GM11168 (cell line): ENCODE measurements around the gene ZNG1E.
"Not testable (repeated sequence)": the region's sequence is repeated elsewhere in the genome, so short reads cannot be mapped to it uniquely, and the experiment has no call there.

Experiments used
- in situ Hi-C: fragments of 300-500 bp; cut with MboI; formaldehyde crosslinking; loops from one replicate; pipeline ENCODE4 v1.12.0; 2022; ENCODE audit warnings: low sequenced_read_pairs; ENCODE audit not compliant: unreplicated experiment

The ZNG1E gene

GRCh38 chr9:65675589-65676021, at the start of gene ZNG1E:
Gene ZNG1E, plus strand, starts transcription at chr9:65675928. Its CDS starts 49 bp downstream, at chr9:65675977.
- in situ Hi-C loops = not testable (repeated sequence)

GRCh38 chr9:65673579-65673978, 2.1 kb upstream of the ZNG1E start:
- in situ Hi-C loops = loop anchor here (25.0 kb wide), 1 partner anchor 1861 kb away; no protein-coding TSS in a partner anchor

- in situ Hi-C loops = not testable (repeated sequence)
Measured at GRCh38 chr9:65675018-65675417, 710 bp upstream of the ZNG1E start.

- in situ Hi-C loops = not testable (repeated sequence)
Measured at GRCh38 chr9:65676389-65676788, 661 bp downstream of the ZNG1E start.

- in situ Hi-C loops = not testable (repeated sequence)
Measured at GRCh38 chr9:65678533-65678932, 2.8 kb downstream of the ZNG1E start.

GRCh38 chr9:65703550-65703949, 27.8 kb downstream of the ZNG1E start:
- in situ Hi-C loops = not testable (repeated sequence)

- in situ Hi-C loops = not testable (repeated sequence)
Measured at GRCh38 chr9:65714445-65714844, 38.7 kb downstream of the ZNG1E start.

GRCh38 chr9:65737096-65737564, 61.4 kb downstream of the ZNG1E start, which contains the start of gene FOXD4L4:
Gene FOXD4L4, plus strand, starts transcription at chr9:65737146. Its CDS starts 0 bp downstream, at chr9:65737146.
- in situ Hi-C loops = loop anchor here (5.0 kb wide), 1 partner anchor 450 kb away; the partner anchor contains the start of gene FOXD4L5

GRCh38 chr9:65738133-65738532, 62.4 kb downstream of the ZNG1E start:
- in situ Hi-C loops = loop anchor here (5.0 kb wide), 1 partner anchor 451 kb away; the partner anchor contains the start of gene FOXD4L5
